Measurements from ENCODE around the gene EHBP1.

Gene EHBP1

GRCh38 chr2:62939735-62940491, 234.4 kb downstream of the EHBP1 start:
- no peak for DNase-seq (ENCODE audit: low read depth in 1 of 2, low spot score in 1 of 2)

- no peak for DNase-seq (ENCODE audit: low read depth in 1 of 2, low spot score in 1 of 2)
Observed at GRCh38 chr2:62940697-62941096, 235.2 kb downstream of the EHBP1 start.

GRCh38 chr2:62941413-62941812, 235.9 kb downstream of the EHBP1 start:
- no peak for DNase-seq (ENCODE audit: low read depth in 1 of 2, low spot score in 1 of 2)

GRCh38 chr2:62944362-62944761, 238.8 kb downstream of the EHBP1 start:
- no peak for DNase-seq (ENCODE audit: low read depth in 1 of 2, low spot score in 1 of 2)

- DNase-seq (ENCODE audit: low read depth in 1 of 2, low spot score in 1 of 2), result no peak
Observed at GRCh38 chr2:62947403-62947802, 241.9 kb downstream of the EHBP1 start.

- no peak for DNase-seq (ENCODE audit: low read depth in 1 of 2, low spot score in 1 of 2)
Observed at GRCh38 chr2:62956651-62957050, 251.1 kb downstream of the EHBP1 start.

- DNase-seq (ENCODE audit: low read depth in 1 of 2, low spot score in 1 of 2), result no peak
Observed at GRCh38 chr2:62958206-62958605, 252.7 kb downstream of the EHBP1 start.

- DNase-seq (ENCODE audit: low read depth in 1 of 2, low spot score in 1 of 2), result no peak
Observed at GRCh38 chr2:62964050-62964449, 258.5 kb downstream of the EHBP1 start.

GRCh38 chr2:62964671-62965070, 259.2 kb downstream of the EHBP1 start:
- DNase-seq (ENCODE audit: low read depth in 1 of 2, low spot score in 1 of 2), result no peak

- no peak for DNase-seq (ENCODE audit: low read depth in 1 of 2, low spot score in 1 of 2)
Observed at GRCh38 chr2:62966991-62967390, 261.5 kb downstream of the EHBP1 start.

GRCh38 chr2:62968168-62968567, 262.7 kb downstream of the EHBP1 start:
- DNase-seq (ENCODE audit: low read depth in 1 of 2, low spot score in 1 of 2), result no peak

- no peak for DNase-seq (ENCODE audit: low read depth in 1 of 2, low spot score in 1 of 2)
Observed at GRCh38 chr2:62968668-62969067, 263.2 kb downstream of the EHBP1 start.

- DNase-seq (ENCODE audit: low read depth in 1 of 2, low spot score in 1 of 2), result no peak
Observed at GRCh38 chr2:62971936-62972335, 266.4 kb downstream of the EHBP1 start.

- DNase-seq (ENCODE audit: low read depth in 1 of 2, low spot score in 1 of 2), result no peak
Observed at GRCh38 chr2:62972601-62973000, 267.1 kb downstream of the EHBP1 start.

GRCh38 chr2:62974999-62975398, 269.5 kb downstream of the EHBP1 start:
- no peak for DNase-seq (ENCODE audit: low read depth in 1 of 2, low spot score in 1 of 2)

- no peak for DNase-seq (ENCODE audit: low read depth in 1 of 2, low spot score in 1 of 2)
Observed at GRCh38 chr2:62991605-62992004, 286.1 kb downstream of the EHBP1 start.

- no peak for DNase-seq (ENCODE audit: low read depth in 1 of 2, low spot score in 1 of 2)
Observed at GRCh38 chr2:62992561-62992960, 287.0 kb downstream of the EHBP1 start.

GRCh38 chr2:62994206-62994605, 288.7 kb downstream of the EHBP1 start:
- DNase-seq (ENCODE audit: low read depth in 1 of 2, low spot score in 1 of 2), result no peak

- DNase-seq (ENCODE audit: low read depth in 1 of 2, low spot score in 1 of 2), result no peak
Observed at GRCh38 chr2:62996534-62997186, 291.1 kb downstream of the EHBP1 start.

GRCh38 chr2:62998949-62999348, 293.4 kb downstream of the EHBP1 start:
- DNase-seq (ENCODE audit: low read depth in 1 of 2, low spot score in 1 of 2), result no peak

- DNase-seq (ENCODE audit: low read depth in 1 of 2, low spot score in 1 of 2), result no peak
Observed at GRCh38 chr2:62999905-63000304, 294.4 kb downstream of the EHBP1 start.

- no peak for DNase-seq (ENCODE audit: low read depth in 1 of 2, low spot score in 1 of 2)
Observed at GRCh38 chr2:63000801-63001200, 295.3 kb downstream of the EHBP1 start.

- DNase-seq (ENCODE audit: low read depth in 1 of 2, low spot score in 1 of 2), result no peak
Observed at GRCh38 chr2:63001576-63001975, 296.1 kb downstream of the EHBP1 start.
